ENCODE data around the gene MPPE1. TPM values are rescaled to one million over a fixed set of nuclear protein-coding genes. Genes with fewer than 3 reads are reported as not detected.
"Not testable (repeated sequence)": the region's sequence is repeated elsewhere in the genome, so short reads cannot be mapped to it uniquely, and the experiment has no call there.

Gene MPPE1
- total RNA-seq, 1 experiment from 2014 or later = 37.6 TPM

- H3K27me3 Mint-ChIP-seq (ENCODE audit: unreplicated experiment) = no peaks in the 10 kb centered on the region
- TF ChIP-seq CTCF (IDR thresholded peaks at IDR 0.05; ENCODE audit: unreplicated experiment) = no peak
- peaks cover 9% of the 10 kb centered on the region for H3K4me1 Mint-ChIP-seq (ENCODE audit: low read depth, unreplicated experiment)
- no TSS peak for BruUV-seq (replicated peaks)
- H3K27ac Mint-ChIP-seq (ENCODE audit: unreplicated experiment) = no peak overlapping the region
- CTCF ChIA-PET = no interaction called here
- intact Hi-C loops (cut with micrococcal nuclease; ENCODE audit: unreplicated experiment) = no loop called here
- H3K36me3 Mint-ChIP-seq (ENCODE audit: insufficient read depth, unreplicated experiment) = peaks cover 2% of the 10 kb centered on the region
- DNase-seq = no peak
- no peak overlapping the region for H3K4me3 Mint-ChIP-seq (ENCODE audit: low read depth, unreplicated experiment)
- no peaks in the 10 kb centered on the region for H3K9me3 Mint-ChIP-seq (ENCODE audit: low read depth, unreplicated experiment)
These were observed 6.2 kb downstream of the MPPE1 start for GRCh38 chr18:11901826-11902438.

- no peak for TF ChIP-seq CTCF (IDR thresholded peaks at IDR 0.05; ENCODE audit: unreplicated experiment)
- CTCF ChIA-PET = no interaction called here
These were observed 9.1 kb downstream of the MPPE1 start for GRCh38 chr18:11899063-11899462.

GRCh38 chr18:11897781-11898180, 10.3 kb downstream of the MPPE1 start:
- H3K4me1 Mint-ChIP-seq (ENCODE audit: low read depth, unreplicated experiment) = no peaks in the 10 kb centered on the region
- no peaks in the 10 kb centered on the region for H3K27me3 Mint-ChIP-seq (ENCODE audit: unreplicated experiment)
- no peaks in the 10 kb centered on the region for H3K9me3 Mint-ChIP-seq (ENCODE audit: low read depth, unreplicated experiment)
- TF ChIP-seq CTCF (IDR thresholded peaks at IDR 0.05; ENCODE audit: unreplicated experiment) = no peak
- no peak overlapping the region for H3K4me3 Mint-ChIP-seq (ENCODE audit: low read depth, unreplicated experiment)
- no TSS peak for BruUV-seq (replicated peaks)
- CTCF ChIA-PET = no interaction called here
- DNase-seq = no peak
- no peaks in the 10 kb centered on the region for H3K36me3 Mint-ChIP-seq (ENCODE audit: insufficient read depth, unreplicated experiment)
- intact Hi-C loops (cut with micrococcal nuclease; ENCODE audit: unreplicated experiment) = no loop called here
- H3K27ac Mint-ChIP-seq (ENCODE audit: unreplicated experiment) = no peak overlapping the region

More at GRCh38 chr18:11899063-11899462, 9.1 kb downstream of the MPPE1 start:
- Mint-ChIP-seq H3K9me3 (ENCODE audit: low read depth, unreplicated experiment) (no peaks in the 10 kb centered on the region), H3K4me1 (ENCODE audit: low read depth, unreplicated experiment) (peaks cover 6% of the 10 kb centered on the region), H3K36me3 (ENCODE audit: insufficient read depth, unreplicated experiment) (no peaks in the 10 kb centered on the region), H3K27me3 (ENCODE audit: unreplicated experiment) (no peaks in the 10 kb centered on the region), H3K27ac (ENCODE audit: unreplicated experiment) (no peak overlapping the region), H3K4me3 (ENCODE audit: low read depth, unreplicated experiment) (no peak overlapping the region)
- DNase-seq = no peak
- BruUV-seq (replicated peaks) = no TSS peak
- intact Hi-C loops (cut with micrococcal nuclease; ENCODE audit: unreplicated experiment) = no loop called here

- intact Hi-C loops (cut with micrococcal nuclease; ENCODE audit: unreplicated experiment); H3K27ac Mint-ChIP-seq (ENCODE audit: unreplicated experiment); H3K36me3 Mint-ChIP-seq (ENCODE audit: insufficient read depth, unreplicated experiment); H3K27me3 Mint-ChIP-seq (ENCODE audit: unreplicated experiment); BruUV-seq (replicated peaks); H3K4me1 Mint-ChIP-seq (ENCODE audit: low read depth, unreplicated experiment); H3K9me3 Mint-ChIP-seq (ENCODE audit: low read depth, unreplicated experiment); H3K4me3 Mint-ChIP-seq (ENCODE audit: low read depth, unreplicated experiment); DNase-seq: not testable (repeated sequence)
- CTCF ChIA-PET = interaction anchor here (0.7 kb wide), 2 partner anchors 146 to 156 kb away, joined by 3 to 5 read pairs; no protein-coding TSS in a partner anchor
These were observed 15.7 kb downstream of the MPPE1 start for GRCh38 chr18:11892438-11892837.

- BruUV-seq (replicated peaks) = no TSS peak
- no peak for TF ChIP-seq CTCF (IDR thresholded peaks at IDR 0.05; ENCODE audit: unreplicated experiment)
- intact Hi-C loops (cut with micrococcal nuclease; ENCODE audit: unreplicated experiment) = no loop called here
- H3K4me3 Mint-ChIP-seq (ENCODE audit: low read depth, unreplicated experiment) = no peak overlapping the region
- no peak for DNase-seq
- H3K27me3 Mint-ChIP-seq (ENCODE audit: unreplicated experiment) = no peaks in the 10 kb centered on the region
- no peak overlapping the region for H3K27ac Mint-ChIP-seq (ENCODE audit: unreplicated experiment)
- CTCF ChIA-PET = no interaction called here
- H3K4me1 Mint-ChIP-seq (ENCODE audit: low read depth, unreplicated experiment) = peaks cover 14% of the 10 kb centered on the region
- no peaks in the 10 kb centered on the region for H3K9me3 Mint-ChIP-seq (ENCODE audit: low read depth, unreplicated experiment)
- H3K36me3 Mint-ChIP-seq (ENCODE audit: insufficient read depth, unreplicated experiment) = peaks cover 4% of the 10 kb centered on the region
These were observed 16.4 kb downstream of the MPPE1 start for GRCh38 chr18:11891737-11892136.
